Body of pancreas (tissue), 4 donors: ENCODE results near the gene CCDC9.

Source experiments
- CTCF ChIP-seq, 7 experiments: fragments of 450-650 bp in 4 of 7; fragments of 200-600 bp in 3 of 7; sonication (generic) in 3 of 7; IDR thresholded peaks; one replicate each; pipeline ENCODE4 v1.5.1; 2016 to 2019; ENCODE audit warnings: antibody characterized with exemption in 7 of 7
- POLR2A ChIP-seq, 3 donors: fragments of 450-650 bp; IDR thresholded peaks; one replicate each; pipeline ENCODE4 v1.6.1; 2016; ENCODE audit warnings: antibody characterized with exemption in 3 of 3, mild to moderate bottlenecking in 2 of 3

- TF ChIP-seq CTCF (IDR thresholded peaks at IDR 0.05) (no peak), POLR2A (IDR thresholded peaks at IDR 0.05) (no peak)
Observed at GRCh38 chr19:47253970-47254369, 2.4 kb upstream of the CCDC9 start.
